ENCODE results near the gene EBLN1.

GRCh38 chr10:22229802-22230157 is 12.0 kb upstream of the EBLN1 start:
- TF ChIP-seq, protein P1, sequence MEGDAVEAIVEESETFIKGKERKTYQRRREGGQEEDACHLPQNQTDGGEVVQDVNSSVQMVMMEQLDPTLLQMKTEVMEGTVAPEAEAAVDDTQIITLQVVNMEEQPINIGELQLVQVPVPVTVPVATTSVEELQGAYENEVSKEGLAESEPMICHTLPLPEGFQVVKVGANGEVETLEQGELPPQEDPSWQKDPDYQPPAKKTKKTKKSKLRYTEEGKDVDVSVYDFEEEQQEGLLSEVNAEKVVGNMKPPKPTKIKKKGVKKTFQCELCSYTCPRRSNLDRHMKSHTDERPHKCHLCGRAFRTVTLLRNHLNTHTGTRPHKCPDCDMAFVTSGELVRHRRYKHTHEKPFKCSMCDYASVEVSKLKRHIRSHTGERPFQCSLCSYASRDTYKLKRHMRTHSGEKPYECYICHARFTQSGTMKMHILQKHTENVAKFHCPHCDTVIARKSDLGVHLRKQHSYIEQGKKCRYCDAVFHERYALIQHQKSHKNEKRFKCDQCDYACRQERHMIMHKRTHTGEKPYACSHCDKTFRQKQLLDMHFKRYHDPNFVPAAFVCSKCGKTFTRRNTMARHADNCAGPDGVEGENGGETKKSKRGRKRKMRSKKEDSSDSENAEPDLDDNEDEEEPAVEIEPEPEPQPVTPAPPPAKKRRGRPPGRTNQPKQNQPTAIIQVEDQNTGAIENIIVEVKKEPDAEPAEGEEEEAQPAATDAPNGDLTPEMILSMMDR (IDR thresholded peaks at IDR 0.05 in 2 of 3, conservative IDR thresholded peaks at IDR 0.05 in 1 of 3; ENCODE audit: insufficient read depth in 2 of 3, low read depth in 1 of 3, low read length in 3 of 3), result no peak
- TF ChIP-seq CREB3L1 (IDR thresholded peaks at IDR 0.05; ENCODE audit: borderline replicate concordance, low read depth) (no peak), RCOR1 (IDR thresholded peaks at IDR 0.05; ENCODE audit: borderline replicate concordance in 1 of 2, low read depth in 2 of 2, low read length in 2 of 2) (no peak), HDGF (IDR thresholded peaks at IDR 0.05) (no peak), FOXK2 (conservative IDR thresholded peaks at IDR 0.05 in 1 of 2, IDR thresholded peaks at IDR 0.05 in 1 of 2; ENCODE audit: low read depth in 2 of 2) (no peak), ETS1 (conservative IDR thresholded peaks at IDR 0.05; ENCODE audit: control insufficient read depth, low read depth, low read length) (no peak), NRF1 (conservative IDR thresholded peaks at IDR 0.05 in 1 of 2, IDR thresholded peaks at IDR 0.05 in 1 of 2) (no peak), MNT (conservative IDR thresholded peaks at IDR 0.05) (no peak), EP300 (IDR thresholded peaks at IDR 0.05; ENCODE audit: low read length) (no peak), KLF10 (CRISPR knock-in tag; IDR thresholded peaks at IDR 0.05) (no peak), HDAC1 (IDR thresholded peaks at IDR 0.05) (no peak; a peak in 1 of 4 replicates), ZNF232 (CRISPR knock-in tag; IDR thresholded peaks at IDR 0.05) (no peak), ZSCAN32 (CRISPR knock-in tag; IDR thresholded peaks at IDR 0.05) (no peak)
- TF ChIP-seq, protein P2, sequence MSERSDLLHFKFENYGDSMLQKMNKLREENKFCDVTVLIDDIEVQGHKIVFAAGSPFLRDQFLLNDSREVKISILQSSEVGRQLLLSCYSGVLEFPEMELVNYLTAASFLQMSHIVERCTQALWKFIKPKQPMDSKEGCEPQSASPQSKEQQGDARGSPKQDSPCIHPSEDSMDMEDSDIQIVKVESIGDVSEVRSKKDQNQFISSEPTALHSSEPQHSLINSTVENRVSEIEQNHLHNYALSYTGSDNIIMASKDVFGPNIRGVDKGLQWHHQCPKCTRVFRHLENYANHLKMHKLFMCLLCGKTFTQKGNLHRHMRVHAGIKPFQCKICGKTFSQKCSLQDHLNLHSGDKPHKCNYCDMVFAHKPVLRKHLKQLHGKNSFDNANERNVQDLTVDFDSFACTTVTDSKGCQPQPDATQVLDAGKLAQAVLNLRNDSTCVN (CRISPR knock-in tag; IDR thresholded peaks at IDR 0.05), result no peak

All from K562 (cell line).